Activated CD8-positive, alpha-beta memory T cell treated with anti-CD3 and anti-CD28 coated beads, Interleukin-2, amount 50 U/mL, for 4 hours (primary cell): ENCODE data around the gene ZNF521.

ENCODE experiments used
- DNase-seq: peaks from one replicate; pipeline ENCODE4 v3.0.0-alpha.2; 2020

Gene ZNF521

DNA sequence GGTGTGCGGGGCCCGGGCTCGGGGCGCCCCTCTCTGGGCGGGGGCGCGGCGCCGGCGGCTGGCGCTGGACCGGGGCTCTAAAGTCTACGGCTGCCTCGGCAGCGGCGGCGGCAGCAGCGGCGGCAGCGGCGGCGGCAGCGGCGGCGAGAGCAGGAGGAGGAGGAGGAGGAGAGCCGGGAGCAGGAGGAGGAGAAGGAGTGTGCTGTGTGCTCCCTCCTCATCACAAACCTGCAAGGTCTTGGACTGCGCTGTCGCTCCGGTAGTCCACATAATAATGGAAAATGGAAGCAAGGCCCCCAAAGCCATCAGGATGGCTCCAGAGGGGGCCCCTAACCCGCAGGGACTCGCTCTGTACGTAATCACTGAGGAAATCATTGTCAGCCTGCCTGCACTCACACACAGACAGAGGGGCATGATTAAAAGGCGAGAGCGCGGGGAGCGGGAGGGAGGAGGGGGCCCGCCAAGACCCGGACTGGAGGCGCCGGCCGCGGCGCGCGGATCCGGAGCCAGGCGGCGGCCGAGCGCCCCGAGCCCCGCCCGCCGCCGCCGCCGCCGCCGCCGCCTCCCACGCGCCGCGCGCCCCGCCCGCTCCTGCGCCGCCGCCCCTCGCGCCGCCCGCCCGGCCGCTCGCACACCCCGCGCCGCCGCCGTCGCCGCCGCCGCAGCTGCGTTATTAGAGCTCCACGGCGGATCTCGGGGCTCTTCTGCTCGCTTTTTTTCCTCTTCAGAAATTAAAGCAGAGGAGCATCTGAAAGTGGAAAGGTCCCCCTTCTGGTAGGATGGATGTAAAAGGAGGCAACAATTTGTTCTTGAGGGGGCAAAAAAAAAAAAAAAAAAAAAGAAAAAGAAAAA is at the start of gene ZNF521:
Gene ZNF521, minus strand, starts transcription at position 390 of the 852 bp plus-strand sequence. CDS start 1,220 bp downstream, outside the sequence.
- peak; percentile 45 for DNase-seq

DNA sequence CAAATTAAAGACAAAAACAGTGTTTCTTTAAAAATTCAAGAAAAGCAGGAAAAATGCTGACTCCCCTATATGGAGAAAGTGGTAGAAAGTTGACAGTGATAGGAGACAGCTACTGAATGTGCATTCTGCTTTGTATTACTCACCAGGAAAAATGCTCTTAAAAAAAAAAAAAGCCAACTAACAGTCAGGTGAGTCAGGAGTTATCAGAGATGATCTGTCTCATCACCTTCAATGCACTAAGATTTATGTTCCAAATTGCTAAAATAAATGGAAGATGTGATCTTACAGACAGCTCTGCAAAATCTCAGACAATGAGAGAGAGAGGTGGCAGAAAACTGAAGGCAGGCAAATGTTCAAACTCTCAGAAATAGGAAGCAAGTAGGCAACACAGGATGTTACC is 47.6 kb upstream of the ZNF521 start:
- DNase-seq, result no peak

- DNase-seq, result no peak
Measured at GRCh38 chr18:25392192-25392591, 40.2 kb upstream of the ZNF521 start.

GRCh38 chr18:25373432-25374179 is 21.6 kb upstream of the ZNF521 start:
- no peak for DNase-seq

- DNase-seq, result no peak
Measured at GRCh38 chr18:25370391-25370790, 18.4 kb upstream of the ZNF521 start.

- no peak for DNase-seq
Measured at GRCh38 chr18:25365242-25365641, 13.3 kb upstream of the ZNF521 start.

GRCh38 chr18:25364732-25365131 is 12.8 kb upstream of the ZNF521 start:
- DNase-seq, result no peak

DNA sequence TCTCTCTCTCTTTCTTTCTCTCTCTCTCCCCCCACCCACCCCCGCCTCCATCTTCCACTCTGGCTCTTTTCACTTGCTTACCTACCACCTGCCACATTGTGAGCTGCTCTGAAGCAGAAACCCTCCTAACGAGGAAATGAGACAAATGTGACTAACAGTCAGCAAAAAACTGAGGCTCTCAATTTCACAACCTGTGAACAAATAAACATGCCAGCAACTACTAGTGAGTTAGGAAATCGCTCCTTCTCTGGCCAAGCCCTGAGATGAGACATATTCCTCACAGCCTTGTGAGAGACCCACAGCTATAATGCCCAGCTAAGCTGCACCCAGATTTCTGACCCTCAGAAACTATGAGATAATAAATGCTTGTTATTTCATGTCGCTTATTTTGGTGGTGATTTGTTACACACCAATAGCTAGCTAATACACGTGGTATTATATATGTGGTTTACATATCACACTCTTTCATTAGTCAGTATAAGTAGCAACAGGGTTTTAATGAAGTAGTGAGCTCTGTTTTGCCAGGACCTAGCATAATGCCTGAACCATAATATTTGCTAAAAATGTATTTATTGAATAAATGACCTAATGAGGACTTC is 8.4 kb upstream of the ZNF521 start:
- no peak for DNase-seq

GRCh38 chr18:25353080-25353479 is 1.1 kb upstream of the ZNF521 start:
- DNase-seq, result no peak

DNA sequence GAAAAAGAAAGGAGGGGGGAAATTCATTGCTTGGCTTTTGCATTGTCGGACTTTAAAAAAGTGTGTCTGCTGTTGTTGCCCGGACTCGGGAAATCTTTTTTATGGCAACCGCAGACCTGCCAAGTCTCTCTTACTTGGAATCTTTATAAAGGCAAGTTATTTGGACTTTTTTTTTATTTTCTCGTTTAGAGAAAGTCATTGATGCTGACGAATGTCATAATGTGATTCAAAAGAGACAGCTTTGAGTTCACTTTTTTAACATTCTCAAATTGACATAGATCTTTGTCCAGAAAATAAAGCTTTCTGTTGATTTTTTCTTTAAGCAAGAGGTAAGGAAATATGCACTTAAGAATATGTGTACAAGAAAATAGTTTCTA is 651 bp upstream of the ZNF521 start:
- DNase-seq, result no peak

- no peak for DNase-seq
Measured at GRCh38 chr18:25351280-25351775, 638 bp downstream of the ZNF521 start.

GRCh38 chr18:25350489-25351251 is 1.3 kb downstream of the ZNF521 start:
- DNase-seq, result peak; percentile 19

- peak; percentile 13 for DNase-seq
Measured at GRCh38 chr18:25349926-25350487, 2.0 kb downstream of the ZNF521 start.

GRCh38 chr18:25349131-25349925 is 2.6 kb downstream of the ZNF521 start:
- DNase-seq, result no peak

DNA sequence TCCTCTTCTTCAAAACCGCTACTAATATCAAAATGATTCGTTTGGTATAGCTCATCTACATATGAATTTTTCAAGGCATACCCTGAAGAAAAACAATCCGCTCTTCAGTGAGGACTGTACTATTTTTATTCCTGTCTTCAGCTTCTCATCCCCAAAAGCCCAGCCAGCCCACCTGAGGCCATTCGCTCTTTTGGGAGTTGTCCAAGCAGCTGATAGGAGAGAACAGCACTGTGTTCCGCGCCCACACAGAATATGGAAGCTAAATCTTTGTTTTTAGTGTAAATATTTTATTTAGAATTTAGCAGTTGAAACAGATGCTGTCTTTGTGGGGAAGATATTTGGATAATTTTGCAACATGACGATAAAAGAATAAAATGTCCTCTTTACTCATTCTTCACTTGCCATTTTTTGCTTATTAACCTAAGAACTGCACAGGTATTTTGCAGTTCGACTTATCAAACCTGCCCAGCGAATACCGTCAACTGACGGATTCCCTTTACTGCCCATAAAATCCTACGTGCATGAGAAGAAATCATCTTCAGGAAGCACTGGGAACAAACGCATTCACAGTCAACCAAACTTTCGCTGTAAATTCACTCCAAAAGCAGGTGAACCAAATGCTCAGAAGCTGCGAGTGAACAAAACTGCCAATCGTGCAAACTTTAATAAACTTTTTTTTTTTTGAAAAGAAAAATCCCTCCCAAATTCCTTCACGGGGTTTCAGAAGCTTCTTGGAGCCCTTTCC is 3.4 kb downstream of the ZNF521 start:
- DNase-seq, result no peak

DNA sequence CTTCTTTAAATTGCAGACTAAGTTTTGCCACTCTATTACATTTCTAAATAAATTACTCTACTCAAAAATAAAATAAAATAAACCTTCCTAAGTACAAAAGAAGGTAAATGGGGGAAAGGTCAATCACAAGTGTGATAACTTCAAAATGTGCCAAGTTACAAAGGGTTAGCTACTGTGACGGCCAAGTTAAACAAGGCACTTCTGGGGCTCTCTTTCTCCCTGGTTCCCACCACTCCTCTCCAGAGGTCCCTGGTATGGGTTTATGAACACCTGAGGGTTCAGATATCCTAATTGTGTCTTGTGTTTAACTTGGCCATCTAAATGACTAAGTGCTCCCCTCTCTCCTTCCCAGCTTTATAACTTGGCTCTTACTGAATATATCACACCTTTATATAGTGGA is 5.4 kb downstream of the ZNF521 start:
- DNase-seq, result no peak

DNA sequence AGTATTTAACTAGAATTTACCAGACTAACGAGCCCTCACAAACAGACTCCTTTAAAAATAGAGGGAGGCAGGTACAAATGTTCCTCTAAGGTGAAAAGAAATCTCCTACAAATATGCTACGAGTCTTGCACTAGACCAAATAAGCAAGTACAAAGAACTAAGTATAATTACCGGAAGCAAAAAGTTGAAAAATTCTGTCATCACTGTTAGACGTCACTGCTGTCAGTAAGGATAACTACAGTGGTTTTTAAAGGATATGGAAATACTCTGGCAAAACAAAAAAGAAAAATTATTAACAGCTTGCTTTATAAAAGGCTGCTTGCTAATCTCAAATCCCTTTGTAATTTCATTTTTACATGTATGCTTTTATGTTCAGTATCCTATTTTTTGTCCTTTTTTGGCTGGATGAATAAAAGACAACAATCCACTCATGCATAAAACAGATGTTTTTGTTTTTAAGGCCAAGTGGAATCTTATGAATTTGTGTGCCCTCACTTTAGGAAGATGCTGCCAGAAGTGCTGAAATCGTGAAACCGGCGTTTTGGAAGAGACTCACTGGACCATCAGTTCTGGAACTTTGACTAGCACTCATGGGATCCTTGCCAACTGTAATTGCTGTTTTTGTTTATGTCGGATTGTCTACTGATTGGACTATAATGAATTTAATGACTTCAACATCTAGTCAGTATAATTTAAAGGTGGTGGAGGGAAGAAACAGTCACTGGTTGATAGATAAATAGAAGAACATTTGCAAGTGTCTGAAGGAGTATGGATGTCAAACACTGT is 6.7 kb downstream of the ZNF521 start:
- DNase-seq, result no peak

DNA sequence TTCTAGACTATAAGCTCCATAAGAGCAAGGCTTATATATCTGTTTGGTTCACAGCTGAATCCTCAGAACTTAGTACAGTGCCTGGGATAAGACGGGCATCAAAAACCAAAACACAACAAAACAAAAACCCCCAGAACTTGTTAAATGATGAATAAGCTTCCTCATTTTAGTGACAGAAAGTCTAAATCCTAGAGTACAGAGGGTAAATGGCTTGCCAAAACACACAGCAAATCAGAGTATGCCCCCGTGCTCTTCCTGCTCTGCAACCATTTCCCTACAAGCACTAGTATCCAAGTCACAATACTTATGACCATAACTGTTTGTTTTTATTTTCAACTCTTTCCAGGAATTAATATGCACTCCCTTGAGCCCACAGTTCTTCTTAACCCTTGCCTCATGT is 10.1 kb downstream of the ZNF521 start:
- DNase-seq, result no peak

DNA sequence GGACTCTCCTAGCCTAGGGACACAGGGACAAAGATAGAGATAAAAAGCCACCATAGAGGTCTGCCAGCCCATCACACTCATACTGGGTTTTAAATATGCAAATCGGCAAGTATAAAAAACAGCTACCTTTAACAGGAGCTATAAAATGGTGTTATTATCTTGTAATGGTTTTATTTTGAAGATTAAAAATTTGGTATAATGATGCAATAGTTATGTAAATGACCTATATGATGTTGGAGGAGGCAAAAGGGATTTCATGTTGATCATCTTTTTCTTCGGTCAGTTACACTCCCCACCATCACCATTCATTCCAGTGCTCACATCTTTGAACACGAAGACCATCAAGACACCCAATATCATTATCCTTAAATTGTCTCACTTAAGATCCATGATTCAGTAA is 11.2 kb downstream of the ZNF521 start:
- DNase-seq, result no peak

GRCh38 chr18:25335676-25336075 is 16.3 kb downstream of the ZNF521 start:
- DNase-seq, result no peak
